ENCODE data around the gene TRAPPC10. TPM values are rescaled to one million over a fixed set of nuclear protein-coding genes. Genes with fewer than 3 reads are reported as not detected.
"Not testable (repeated sequence)": the region's sequence is repeated elsewhere in the genome, so short reads cannot be mapped to it uniquely, and the experiment has no call there.

The TRAPPC10 gene
- total RNA-seq, 1 experiment from 2014 or later: 31.5 TPM

- ATAC-seq: peak; percentile 83
- POLR2A ChIA-PET; H3K27ac ChIP-seq (ENCODE audit: low read depth, low read length); H4K20me1 ChIP-seq (ENCODE audit: insufficient read depth); H3K79me2 ChIP-seq (ENCODE audit: insufficient read depth, low read length); H3K9me2 ChIP-seq (ENCODE audit: insufficient read depth); H3K27me3 ChIP-seq (ENCODE audit: insufficient read depth, low read length); BruUV-seq (replicated peaks); intact Hi-C loops (cut with micrococcal nuclease); H3K36me3 ChIP-seq (ENCODE audit: control insufficient read depth in 1 of 2, insufficient read depth in 2 of 2, low read length in 2 of 2); CTCF ChIA-PET; H3K9ac ChIP-seq (ENCODE audit: low read length); H3K4me1 ChIP-seq (ENCODE audit: control insufficient read depth in 1 of 2, insufficient read depth in 2 of 2, low read length in 2 of 2); H2AFZ ChIP-seq (ENCODE audit: low read depth, low read length, poor library complexity, severe bottlenecking); RAD21 ChIA-PET (ENCODE audit: low non-redundant PET in 1 of 2, low total read pairs in 2 of 2, uncharacterized antibody in 2 of 2, unreplicated experiment in 2 of 2); DNase-seq (ENCODE audit: low read depth, low spot score); H3K9me3 ChIP-seq (ENCODE audit: control insufficient read depth in 1 of 2, insufficient read depth in 1 of 2, low read depth in 1 of 2, low read length in 2 of 2); H3K4me2 ChIP-seq (ENCODE audit: low read length); H3K4me3 ChIP-seq (replicated peaks in 1 of 2; ENCODE audit: low read depth in 1 of 2, low read length in 2 of 2): not testable (repeated sequence)
- TF ChIP-seq CTCF (IDR thresholded peaks at IDR 0.05 in 2 of 3, conservative IDR thresholded peaks at IDR 0.05 in 1 of 3; ENCODE audit: borderline replicate concordance in 1 of 3, insufficient read depth in 1 of 3, low read depth in 2 of 3, low read length in 2 of 3): 0 out of 6 replicates have a peak, but pooled peaks of 1 of the 3 experiments have one; percentile 3
Observed at GRCh38 chr21:44138039-44138438, 125.9 kb downstream of the TRAPPC10 start.

DNA sequence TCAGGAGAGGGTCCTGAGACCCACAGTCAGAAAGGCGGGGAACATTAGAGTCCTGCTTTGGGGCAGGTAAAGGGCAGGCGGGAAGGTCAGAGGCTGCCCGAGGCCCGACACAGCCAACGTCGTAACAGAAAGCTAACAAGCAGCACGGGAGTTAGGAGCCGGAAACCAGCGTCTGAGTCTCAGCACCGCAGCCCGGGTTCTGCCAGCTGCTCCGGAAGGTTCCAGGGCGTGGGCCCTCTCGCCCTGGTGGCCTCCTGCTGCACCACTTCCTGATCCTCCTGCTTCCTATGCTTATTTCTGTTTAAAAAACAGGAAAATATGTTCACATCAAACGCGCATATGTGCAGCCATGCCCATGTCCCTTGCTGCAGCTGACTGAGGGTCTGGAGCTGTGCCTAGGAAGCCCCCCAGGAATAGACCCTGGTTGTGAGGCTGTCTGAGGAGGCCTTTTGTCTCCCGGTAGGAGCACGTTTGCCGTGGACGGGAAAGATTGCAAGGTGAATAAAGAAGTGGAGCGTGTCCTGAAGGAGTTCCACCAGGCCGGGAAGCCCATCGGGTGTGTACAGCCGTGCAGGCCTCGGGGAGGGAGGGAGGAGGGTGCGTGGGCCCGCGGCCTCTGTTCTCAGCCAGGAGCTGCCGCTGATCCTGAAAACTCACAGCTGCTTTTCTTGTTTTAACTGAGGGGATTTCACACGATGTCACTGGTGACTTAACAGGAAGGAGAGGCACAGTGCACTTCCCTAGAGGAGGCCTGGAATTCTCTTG is 127.9 kb downstream of the TRAPPC10 start:
- intact Hi-C loops (cut with micrococcal nuclease); RAD21 ChIA-PET (ENCODE audit: low non-redundant PET in 1 of 2, low total read pairs in 2 of 2, uncharacterized antibody in 2 of 2, unreplicated experiment in 2 of 2): not testable (repeated sequence)

DNA sequence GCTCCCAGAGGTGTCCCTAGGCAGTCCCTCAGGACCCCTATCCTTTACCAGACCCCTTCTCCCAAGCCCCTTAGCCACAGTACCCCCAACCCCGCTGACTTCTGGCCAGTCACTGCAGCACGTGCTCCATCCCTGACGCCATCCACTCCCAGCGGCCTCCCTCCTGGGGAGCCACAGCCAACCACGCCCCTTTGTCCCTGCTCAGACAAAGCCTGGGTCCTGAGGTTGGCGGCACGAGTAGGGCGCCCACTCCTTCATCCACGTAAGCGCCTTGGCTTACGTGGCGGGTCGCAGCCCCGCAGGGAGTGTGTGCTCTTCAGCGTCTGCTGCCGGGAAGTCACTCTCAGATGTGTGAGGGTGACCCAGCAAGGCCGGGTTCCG is 128.4 kb downstream of the TRAPPC10 start:
- ATAC-seq; intact Hi-C loops (cut with micrococcal nuclease); POLR2A ChIA-PET; H3K79me2 ChIP-seq (ENCODE audit: insufficient read depth, low read length); H3K36me3 ChIP-seq (ENCODE audit: control insufficient read depth in 1 of 2, insufficient read depth in 2 of 2, low read length in 2 of 2); H3K27ac ChIP-seq (ENCODE audit: low read depth, low read length); H3K4me3 ChIP-seq (replicated peaks in 1 of 2; ENCODE audit: low read depth in 1 of 2, low read length in 2 of 2); H3K9me3 ChIP-seq (ENCODE audit: control insufficient read depth in 1 of 2, insufficient read depth in 1 of 2, low read depth in 1 of 2, low read length in 2 of 2); BruUV-seq (replicated peaks); DNase-seq (ENCODE audit: low read depth, low spot score); H3K9ac ChIP-seq (ENCODE audit: low read length); H3K9me2 ChIP-seq (ENCODE audit: insufficient read depth); H3K27me3 ChIP-seq (ENCODE audit: insufficient read depth, low read length); H4K20me1 ChIP-seq (ENCODE audit: insufficient read depth); H3K4me2 ChIP-seq (ENCODE audit: low read length); H3K4me1 ChIP-seq (ENCODE audit: control insufficient read depth in 1 of 2, insufficient read depth in 2 of 2, low read length in 2 of 2); RAD21 ChIA-PET (ENCODE audit: low non-redundant PET in 1 of 2, low total read pairs in 2 of 2, uncharacterized antibody in 2 of 2, unreplicated experiment in 2 of 2); H2AFZ ChIP-seq (ENCODE audit: low read depth, low read length, poor library complexity, severe bottlenecking); CTCF ChIA-PET: not testable (repeated sequence)

More for the DNA sequence above, 127.9 kb downstream of the TRAPPC10 start:
- H3K79me2 ChIP-seq (ENCODE audit: insufficient read depth, low read length); H3K4me2 ChIP-seq (ENCODE audit: low read length); H2AFZ ChIP-seq (ENCODE audit: low read depth, low read length, poor library complexity, severe bottlenecking); H3K4me3 ChIP-seq (replicated peaks in 1 of 2; ENCODE audit: low read depth in 1 of 2, low read length in 2 of 2); ATAC-seq; H3K4me1 ChIP-seq (ENCODE audit: control insufficient read depth in 1 of 2, insufficient read depth in 2 of 2, low read length in 2 of 2); H3K9ac ChIP-seq (ENCODE audit: low read length); BruUV-seq (replicated peaks); H3K27ac ChIP-seq (ENCODE audit: low read depth, low read length); H3K9me3 ChIP-seq (ENCODE audit: control insufficient read depth in 1 of 2, insufficient read depth in 1 of 2, low read depth in 1 of 2, low read length in 2 of 2); H4K20me1 ChIP-seq (ENCODE audit: insufficient read depth); H3K36me3 ChIP-seq (ENCODE audit: control insufficient read depth in 1 of 2, insufficient read depth in 2 of 2, low read length in 2 of 2); H3K9me2 ChIP-seq (ENCODE audit: insufficient read depth); CTCF ChIA-PET; H3K27me3 ChIP-seq (ENCODE audit: insufficient read depth, low read length); DNase-seq (ENCODE audit: low read depth, low spot score); POLR2A ChIA-PET: not testable (repeated sequence)

DNA sequence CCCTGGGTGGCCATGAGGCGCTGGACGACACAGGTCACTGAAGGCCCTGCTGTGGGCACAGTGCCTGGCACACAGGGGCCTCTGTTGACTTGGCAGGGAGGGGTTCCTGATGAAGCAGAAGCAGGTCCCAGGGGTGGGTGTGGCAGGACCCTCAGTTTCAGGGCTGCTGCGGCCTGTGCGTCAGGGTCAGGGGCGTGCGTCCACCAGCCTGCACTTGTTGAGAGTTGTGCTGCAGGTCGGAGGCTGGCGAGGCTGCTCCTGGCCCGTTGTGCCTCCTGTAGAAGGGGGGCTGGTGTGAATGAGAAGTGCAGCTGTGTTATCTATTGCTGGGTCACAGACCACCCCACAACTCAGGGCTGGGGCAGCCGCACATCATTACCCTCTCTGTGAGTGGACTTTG is 130.4 kb downstream of the TRAPPC10 start:
- H3K4me2 ChIP-seq (ENCODE audit: low read length); BruUV-seq (replicated peaks); H3K27ac ChIP-seq (ENCODE audit: low read depth, low read length); H3K79me2 ChIP-seq (ENCODE audit: insufficient read depth, low read length); H3K4me1 ChIP-seq (ENCODE audit: control insufficient read depth in 1 of 2, insufficient read depth in 2 of 2, low read length in 2 of 2); CTCF ChIA-PET; H3K27me3 ChIP-seq (ENCODE audit: insufficient read depth, low read length); H3K9me3 ChIP-seq (ENCODE audit: control insufficient read depth in 1 of 2, insufficient read depth in 1 of 2, low read depth in 1 of 2, low read length in 2 of 2); H3K9ac ChIP-seq (ENCODE audit: low read length); ATAC-seq; RAD21 ChIA-PET (ENCODE audit: low non-redundant PET in 1 of 2, low total read pairs in 2 of 2, uncharacterized antibody in 2 of 2, unreplicated experiment in 2 of 2); DNase-seq (ENCODE audit: low read depth, low spot score); H4K20me1 ChIP-seq (ENCODE audit: insufficient read depth); POLR2A ChIA-PET; H2AFZ ChIP-seq (ENCODE audit: low read depth, low read length, poor library complexity, severe bottlenecking); intact Hi-C loops (cut with micrococcal nuclease); H3K4me3 ChIP-seq (replicated peaks in 1 of 2; ENCODE audit: low read depth in 1 of 2, low read length in 2 of 2); H3K9me2 ChIP-seq (ENCODE audit: insufficient read depth); H3K36me3 ChIP-seq (ENCODE audit: control insufficient read depth in 1 of 2, insufficient read depth in 2 of 2, low read length in 2 of 2): not testable (repeated sequence)
